NCI-H128 (cell line): ENCODE measurements around the gene UROC1.

Experiments used
- DNase-seq: peaks from one replicate; lab custom pipeline; 2025; ENCODE audit not compliant: unreplicated experiment; lab: John Stamatoyannopoulos, UW

UROC1 gene

DNA sequence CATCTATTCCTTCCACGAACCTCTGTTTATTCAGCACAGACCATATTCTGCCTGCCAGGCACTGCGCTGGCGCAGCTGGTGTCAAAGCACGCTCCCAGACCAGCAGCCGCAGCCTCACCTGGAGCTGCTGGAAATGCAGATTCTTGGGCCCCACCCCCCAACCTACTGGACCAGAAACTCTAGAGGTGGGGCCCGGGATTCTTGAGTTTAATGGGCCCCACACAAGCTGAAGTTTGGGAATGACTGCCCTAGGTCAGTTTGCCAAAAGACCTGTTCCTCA, 13.4 kb upstream of the UROC1 start:
- DNase-seq = no peak

DNA sequence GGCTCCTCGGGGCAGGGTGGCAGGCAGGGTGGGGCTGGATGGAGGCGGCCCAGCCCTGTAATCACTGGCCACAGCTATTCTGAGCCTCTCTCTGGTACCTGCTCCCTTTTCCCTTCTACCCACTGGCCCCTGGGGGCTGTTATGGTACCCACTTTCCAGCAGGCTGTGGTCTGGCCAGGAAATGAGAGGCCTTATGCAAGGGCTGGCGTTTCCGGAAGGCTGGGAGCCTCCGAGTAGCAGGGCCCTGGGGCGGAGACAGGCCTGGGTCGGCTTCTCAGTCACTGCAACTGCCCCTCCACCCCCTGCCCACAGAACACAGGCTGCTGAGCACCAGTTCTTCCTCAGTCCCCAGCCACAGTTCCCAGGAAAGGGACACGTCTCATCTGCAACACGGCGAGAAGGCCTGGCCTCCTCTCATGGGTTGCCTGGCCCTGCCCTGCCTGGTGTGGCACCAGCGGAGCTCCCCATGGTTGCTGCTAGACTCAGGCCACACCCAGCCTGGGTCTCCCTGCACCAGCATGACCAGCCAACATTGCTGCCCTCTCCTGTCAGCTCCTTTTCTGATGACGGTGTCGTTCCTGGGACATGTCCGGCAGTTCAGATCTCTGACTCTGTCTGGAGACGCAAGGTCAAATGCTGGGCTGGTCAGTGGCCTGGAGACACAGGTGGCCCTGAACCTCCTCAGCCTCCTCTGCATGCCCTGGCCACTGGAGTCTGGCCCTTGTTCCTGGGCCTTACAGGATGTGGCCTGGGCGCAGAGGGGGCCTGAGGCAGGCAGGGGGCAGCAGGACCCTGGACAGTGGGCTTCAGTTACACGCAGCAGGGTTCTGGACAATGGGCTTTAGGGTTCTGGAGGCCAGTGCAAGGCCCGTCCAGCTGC, 12.8 kb upstream of the UROC1 start:
- no peak for DNase-seq

DNA sequence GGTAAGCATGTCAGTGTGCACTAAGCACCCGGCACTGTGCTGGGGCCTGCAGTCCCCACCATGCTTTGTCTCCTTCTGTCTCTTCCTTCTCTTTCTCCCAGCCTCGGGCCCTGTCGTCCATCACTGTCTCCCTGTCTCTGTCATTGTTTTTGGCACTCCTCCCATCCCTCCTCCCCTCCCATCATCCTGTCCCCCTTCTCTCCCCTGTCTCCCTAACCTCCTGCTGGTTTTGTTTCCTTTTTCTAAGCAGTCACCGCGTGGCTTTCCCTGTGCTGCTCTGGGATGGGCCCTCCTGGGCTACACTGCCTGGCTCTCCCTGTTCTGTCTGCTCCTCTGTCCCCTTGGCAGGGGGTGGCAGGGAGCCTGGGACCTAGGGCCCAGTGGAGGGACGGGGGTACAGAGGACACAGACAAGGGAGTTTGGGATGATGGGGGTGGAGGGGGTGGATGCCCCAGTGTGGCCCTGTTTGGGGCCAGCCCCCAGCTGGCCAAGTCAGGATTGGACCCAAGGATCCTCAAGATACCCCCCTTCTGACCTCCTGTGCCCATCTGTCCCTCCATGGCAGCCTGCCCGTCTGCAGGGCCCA, 12.1 kb upstream of the UROC1 start:
- DNase-seq = no peak

DNA sequence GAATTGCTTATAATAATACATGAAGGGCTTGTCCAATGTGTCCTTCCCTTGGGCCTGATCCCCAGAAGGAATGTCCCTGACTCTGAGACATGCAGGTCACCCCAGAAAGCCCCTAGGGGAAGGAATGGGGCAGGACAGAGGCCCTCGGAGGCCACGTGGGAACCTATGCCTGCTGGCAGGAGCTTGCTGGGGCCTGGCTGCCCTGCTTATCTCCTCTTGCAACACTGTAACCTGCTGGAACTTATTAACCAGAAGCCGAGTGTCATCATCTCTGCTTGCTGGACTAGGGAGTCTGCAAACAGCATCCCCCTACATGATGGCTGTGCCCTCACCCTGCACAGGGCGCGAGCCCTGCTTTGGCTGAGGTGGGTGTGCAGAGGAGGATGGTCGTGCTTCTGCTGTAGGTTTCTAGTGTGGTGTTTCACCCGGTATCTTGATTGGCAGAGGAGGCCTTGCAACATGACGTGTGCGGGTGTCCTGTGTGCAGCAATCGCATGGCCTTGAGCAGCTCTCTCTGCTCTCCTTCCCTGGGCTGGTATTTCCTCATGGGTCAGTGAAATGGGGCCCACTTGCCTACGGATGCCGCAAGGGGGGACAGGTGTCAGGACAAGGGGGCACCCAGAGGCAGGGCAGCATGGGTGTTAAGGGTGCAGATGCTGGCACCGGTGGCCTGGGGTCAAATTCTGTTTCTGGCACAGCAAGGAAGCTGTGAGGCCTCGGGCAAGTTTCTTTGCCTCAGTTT, 11.4 kb upstream of the UROC1 start:
- DNase-seq = no peak

DNA sequence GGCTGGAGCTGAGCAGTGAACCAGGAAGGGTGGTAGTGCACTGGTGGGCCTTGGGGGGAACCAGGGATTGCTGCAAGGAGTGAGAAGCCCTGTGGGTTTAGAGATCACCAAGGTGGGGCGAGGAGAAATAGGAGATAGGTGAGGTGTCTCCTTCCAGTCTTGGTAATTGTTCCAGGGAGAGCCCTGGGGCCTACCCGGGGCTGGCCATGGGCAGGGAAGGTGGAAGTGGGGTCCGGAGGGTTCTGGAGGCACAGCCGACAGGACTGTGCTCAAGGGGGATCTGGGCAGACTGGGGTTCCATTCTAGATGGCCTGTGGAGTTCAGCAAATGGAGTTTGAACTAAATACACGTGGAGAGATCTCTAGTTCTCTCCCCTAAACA, 10.8 kb upstream of the UROC1 start:
- DNase-seq = no peak

DNA sequence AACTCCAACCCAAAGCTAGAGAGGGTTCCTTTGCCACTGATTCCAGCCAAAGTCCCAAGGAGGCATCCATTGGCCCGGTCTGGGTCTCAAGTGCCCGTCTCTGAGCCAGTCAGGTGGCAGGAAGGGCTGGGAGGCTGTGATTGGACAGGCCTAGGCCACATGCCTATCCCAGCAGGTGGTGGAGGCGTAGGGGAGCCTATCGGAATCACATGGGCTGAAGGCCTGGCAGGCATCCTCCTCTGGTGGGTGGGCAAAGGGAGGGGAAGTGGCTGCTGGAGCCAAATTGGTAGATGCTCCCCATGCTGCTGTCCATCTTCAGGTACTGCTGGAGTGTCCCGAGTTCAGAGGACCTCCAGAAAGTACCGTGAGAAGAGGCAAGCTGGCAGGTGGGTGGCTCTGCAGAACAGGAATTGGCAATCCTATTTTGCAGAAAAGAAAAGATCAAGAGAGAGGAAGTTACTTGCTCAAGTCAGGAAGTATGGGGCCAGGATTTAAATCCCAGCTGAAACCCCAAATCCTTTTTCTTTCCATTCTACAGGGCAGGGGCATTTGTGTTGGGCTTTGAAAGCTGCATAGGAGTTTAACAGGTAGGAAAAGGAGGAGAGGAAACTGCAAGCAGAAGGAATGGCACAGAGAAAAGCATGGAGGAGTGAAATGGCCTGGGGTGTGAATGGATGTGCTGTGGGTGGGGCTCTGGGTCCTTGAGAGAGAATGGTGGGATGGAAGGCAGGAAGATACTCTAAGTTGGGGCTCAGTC, 10.1 kb upstream of the UROC1 start:
- DNase-seq = no peak

DNA sequence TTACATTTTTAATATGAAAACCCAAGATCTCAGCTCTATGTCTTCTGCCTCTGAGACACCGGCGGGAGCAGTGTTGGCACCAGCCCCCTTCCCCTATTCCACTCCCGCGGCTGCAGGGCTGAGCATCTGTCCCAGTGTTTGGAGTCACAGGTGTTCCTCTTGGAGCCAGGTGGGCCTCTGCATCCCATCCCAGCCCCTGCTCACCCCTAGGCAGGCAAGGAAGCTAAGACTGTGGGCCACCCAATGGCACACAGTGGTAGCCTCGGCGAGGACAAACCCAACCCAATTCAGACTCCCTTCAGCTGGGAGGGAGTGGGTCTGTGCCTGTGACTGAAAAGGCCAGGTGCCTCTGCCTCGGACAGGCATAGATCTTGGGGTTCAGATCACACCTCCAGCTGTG, 9.4 kb upstream of the UROC1 start:
- DNase-seq = no peak

DNA sequence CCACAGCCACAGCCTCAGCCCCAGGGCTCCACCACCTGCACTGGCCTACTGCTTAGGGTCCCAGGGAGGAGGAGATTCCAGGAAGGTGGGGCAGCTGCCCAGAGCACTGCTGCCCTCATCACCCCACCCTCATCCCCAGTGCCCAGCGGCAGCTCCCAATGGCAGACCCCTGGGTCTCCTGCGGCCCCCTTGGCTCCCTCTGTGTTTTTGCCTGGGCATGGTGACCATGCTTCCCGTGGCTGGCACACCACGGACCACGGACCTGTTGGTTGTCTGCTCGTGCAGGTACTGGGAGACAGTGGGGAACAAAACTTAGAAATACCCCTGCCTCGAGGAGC, 9.1 kb upstream of the UROC1 start:
- no peak for DNase-seq

DNA sequence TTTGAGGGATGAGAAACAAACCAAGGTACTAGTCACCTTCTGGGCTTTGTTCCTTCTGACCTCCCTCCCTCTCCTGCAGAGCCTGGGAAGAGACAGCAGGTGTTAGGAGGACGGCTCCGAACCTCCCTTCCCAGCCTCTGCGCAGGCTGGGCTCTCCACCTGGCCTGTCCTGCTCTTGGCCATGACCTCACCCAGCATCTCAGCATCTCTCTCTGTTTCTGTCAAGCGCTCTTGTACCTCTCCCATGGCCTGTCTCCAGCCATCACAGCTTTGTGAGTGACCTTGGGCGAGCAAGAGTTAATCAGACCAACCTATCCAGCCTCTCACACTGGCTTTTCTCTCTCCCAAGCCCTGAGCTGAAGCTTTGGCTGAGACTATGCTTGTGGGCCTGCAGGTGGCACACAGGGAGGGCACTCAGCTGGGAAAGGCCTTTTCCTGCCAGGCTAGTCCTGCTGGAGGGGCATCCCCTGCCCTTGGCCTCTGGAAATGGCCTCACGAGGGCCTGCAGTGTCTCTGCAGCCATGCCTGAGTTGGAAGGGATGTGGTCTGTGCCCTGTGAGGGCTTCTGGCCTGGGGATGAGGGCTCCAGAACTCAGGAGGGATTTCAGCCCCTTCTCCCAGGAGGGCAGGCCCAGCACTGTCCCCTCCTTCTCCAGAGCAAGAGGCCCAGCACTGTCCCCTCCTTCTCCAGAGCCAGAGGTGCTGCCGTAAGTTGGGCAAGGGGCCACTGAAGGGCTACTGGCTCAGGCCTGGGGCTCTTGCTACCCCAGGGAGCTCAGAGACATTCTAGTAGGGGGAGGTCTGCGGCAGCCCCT, 8.5 kb upstream of the UROC1 start:
- no peak for DNase-seq

DNA sequence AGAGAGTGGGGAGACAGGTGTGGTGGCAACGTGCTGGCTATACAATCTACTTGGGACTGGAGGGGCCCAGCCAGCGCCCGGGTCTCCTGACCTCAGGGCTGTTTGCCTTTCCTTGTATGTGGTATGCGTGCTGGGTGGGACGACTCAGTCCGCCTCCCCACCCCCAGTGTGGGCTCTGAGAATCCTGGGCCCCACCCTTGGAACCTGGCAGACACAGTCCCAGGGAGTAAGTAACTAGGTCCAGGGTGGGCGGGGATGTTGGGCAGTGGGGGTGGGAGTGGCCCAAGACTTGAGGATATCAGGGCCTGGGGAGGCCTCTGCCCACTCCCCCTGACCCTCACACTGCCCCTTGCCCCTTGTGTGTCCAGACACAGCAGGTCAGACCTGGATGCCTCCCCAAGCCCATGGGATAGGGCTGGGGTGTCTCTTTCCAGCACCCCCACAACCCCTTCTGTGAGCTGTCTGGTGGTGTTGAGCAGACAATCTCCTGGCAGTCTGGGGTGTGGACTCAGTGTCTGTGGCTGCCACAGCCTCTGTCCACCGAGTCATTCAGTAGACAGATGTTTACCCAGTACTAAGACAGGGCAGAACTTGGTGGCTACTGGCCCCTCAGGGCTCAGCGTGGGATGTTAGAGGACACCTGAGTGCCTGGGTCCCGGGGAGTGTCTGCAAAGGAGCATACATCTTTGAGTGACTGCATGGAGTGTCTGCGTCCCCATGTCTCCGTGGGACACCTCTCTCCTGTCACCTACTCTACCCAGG, 7.7 kb upstream of the UROC1 start:
- no peak for DNase-seq

DNA sequence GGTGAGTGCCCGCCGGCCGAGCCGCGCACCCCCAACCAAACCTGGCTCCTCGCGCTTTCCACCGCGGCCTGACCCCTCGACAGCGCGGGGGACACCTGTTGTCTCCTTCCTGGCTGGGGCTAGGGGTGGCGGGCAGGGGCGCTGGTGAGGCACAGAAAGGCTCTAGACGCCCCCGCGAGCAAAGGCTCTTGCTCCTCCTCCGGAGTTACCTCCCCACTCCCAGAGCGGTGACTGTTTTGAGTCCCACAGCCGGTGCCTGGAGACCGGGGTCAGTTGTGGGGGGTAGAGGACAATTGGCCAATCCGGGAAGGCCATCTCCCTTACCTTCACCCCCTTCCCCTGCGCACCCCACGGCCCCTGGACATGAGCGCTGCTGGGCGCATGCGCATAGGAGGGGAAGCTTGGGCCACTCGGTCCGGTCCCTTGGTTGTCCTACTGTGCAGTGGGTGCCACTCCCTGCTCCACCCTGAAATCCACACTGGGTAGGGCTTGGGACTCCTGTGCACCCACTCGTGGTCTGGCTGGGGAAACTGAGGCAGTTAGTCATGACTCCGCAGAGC, 6.9 kb upstream of the UROC1 start:
- DNase-seq = no peak

DNA sequence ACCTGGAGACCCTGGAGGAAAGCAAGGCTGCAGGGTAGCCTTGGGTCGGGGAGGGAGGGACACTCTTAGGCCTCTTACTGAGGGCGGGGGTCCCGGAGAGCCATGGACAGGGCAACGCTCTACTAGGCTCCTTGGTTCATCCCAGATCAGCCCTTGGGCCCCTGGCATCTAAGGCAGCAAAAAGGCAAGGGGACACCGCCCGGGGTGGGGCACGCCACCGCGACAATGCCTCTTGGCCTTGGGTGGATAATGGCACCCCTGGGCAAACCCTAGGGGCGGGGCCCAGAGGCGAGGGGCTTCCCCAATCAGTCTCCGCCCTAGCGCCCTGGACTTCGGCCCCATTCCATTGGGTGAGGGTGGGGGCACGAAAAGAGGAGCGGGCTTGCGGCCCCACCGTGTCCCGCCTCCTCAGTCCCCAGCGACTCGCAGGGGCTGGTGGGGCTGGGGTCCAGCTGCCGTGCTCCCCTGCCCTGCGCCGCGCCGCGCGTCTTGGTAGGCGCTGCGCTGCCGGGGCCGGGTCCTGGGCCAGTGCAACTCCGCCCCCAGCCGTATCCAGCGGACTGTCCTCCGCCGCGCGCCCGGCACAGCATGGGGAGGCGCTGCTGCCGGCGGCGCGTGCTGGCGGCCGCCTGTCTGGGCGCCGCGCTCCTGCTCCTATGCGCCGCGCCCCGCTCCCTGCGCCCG, 6.3 kb upstream of the UROC1 start, which contains the start of gene CHST13:
TSS of gene CHST13 (plus strand) at position 411 of the 684 bp plus-strand sequence. CDS start at position 589, 178 bp downstream.
- DNase-seq = no peak

DNA sequence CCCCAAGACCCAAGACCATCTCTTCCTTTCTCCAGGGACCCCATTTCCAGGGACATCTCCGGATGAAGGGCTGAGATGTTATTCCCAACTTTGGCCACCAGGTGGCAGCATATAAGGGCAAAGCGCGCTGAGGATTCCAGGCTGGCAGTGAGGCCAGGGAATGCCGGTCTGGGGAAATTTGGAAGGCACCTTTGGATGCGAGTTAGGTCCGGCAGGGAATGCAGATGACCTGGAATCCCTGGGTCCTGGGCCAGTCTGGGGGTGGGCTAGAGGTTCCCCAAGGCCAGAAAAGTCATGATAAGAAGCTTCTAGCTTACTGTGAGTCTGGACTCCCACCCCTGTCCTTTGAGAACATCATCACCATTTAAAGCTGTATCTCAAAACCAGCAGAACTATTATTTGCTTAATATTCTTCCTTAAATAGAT, 4.8 kb upstream of the UROC1 start:
- DNase-seq = peak; percentile 74

DNA sequence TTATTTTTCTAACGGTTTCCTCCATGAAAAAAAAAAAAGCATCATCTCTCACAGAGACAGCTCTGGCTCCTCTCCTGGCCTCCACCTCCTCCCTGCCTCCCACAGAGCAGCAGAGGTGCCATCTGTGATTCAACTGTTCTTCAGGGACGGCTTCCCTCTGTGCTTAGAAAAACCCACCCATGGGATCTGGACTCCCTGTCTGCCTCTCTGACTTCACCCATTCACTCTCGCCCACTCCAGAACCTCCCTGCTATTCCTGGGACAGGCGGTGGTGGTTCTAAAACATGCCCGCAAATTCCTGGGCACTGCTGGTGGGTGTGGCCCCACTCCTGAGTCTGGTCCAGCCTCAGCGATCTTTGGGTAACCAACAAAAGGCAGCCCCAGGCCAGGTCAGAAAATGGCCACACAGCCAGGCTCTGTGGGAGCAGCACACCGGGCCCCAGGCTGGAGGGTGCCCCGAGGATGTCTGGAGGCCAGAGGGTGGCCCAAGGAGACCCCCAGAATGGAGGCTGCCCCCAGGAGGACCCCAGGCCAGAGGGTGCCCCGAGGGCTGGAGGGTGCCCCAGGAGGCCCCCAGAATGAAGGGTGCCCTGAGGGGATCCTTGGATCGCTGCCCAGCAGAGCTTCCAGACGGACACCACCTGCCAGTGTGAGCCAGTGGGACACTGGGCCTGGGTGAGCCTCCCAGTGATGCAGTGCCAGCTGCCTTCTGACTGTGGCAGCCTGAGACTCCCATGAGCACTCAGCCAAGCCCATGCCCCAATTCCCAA, 3.7 kb upstream of the UROC1 start:
- no peak for DNase-seq

DNA sequence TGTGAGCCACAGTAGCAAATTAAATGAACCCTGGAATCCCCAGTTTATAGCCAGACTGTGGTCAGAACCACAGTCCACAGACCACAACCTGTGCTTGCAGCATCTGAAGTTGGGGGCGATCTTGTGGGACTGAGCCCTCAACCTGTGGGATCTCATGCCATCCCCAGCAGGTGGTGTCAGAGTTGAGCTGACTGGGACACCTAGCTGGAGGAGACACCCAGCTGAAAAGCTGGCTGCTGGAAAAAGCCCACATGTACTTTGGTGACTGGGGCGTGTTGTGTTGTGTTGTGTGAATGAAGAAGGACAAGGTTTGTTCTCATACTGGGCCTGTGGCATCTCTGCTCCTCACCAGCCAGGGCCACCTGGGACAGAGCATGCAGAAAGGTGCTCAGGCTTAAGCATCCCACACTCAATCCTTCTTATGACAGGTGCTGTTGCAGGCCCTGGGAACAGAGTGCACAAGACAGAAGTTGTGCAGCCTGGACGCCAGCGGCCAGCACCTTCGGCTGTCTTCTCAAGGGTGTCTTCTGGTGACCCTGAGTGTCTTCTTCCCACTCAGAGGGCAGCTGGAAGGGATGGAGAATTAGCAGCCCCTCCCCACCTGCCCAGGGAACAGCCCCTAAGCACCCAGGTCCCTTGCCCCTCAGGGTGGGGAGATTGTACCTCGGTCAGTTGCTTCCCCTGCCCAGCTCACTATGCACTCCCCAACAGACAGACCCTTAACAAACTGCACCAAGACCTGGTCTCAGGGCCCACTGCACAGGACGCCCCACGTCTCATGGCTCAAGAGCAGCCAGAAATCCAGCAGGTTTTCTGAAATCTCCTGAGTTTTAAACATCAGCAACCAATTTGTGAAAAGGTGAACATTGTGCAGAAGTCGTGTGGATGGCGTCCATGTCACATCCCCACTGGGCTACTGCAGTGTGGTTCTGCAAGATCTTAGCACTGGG, 2.2 kb upstream of the UROC1 start:
- no peak for DNase-seq

DNA sequence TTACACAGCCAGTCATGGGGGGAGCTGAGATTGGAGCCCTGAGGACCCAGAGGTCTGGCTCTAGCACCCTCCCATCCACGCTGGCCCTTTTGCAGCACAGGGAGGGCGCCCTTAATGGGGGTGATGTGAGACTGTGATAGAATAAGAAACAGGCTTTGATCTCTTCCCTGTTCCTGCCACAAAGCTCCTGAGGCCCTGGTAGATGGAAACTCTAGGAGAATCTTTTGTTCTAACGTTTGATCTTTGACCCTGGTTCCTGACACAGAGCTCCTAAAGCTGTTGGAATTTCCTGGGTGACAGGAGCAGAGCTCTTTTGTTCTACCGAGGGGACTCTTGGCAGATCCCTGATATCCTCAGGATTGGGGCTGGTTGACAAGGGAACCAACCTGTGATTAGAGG, 1.2 kb upstream of the UROC1 start:
- DNase-seq = no peak
